H1 (cell line): ENCODE data around the gene MBLAC1. TPM values are rescaled to one million over a fixed set of nuclear protein-coding genes. Genes with fewer than 3 reads are reported as not detected.

Experiments used
- CTCF ChIA-PET: fragments of 300-600 bp; sonication (Branson Sonifier 250); formaldehyde crosslinking; loops from one replicate; lab custom pipeline; 2021; ENCODE audit not compliant: partially characterized antibody; lab: Charles Lee
- POLR2A ChIA-PET: fragments of 300-600 bp; sonication (Branson Sonifier 250); formaldehyde crosslinking; loops from one replicate; lab custom pipeline; 2021; ENCODE audit warnings: inconsistent platforms; ENCODE audit not compliant: partially characterized antibody; lab: Charles Lee
- DNase-seq, 2 experiments: peaks; one replicate each; pipeline versions ENCODE4 v3.0.0 to v3.0.0-alpha.2; 2010 to 2022; ENCODE audit warnings: low spot score in 2 of 2, low read depth in 1 of 2, mixed read lengths in 1 of 2
- FAIRE-seq: peaks from 2 replicates; lab custom pipeline; 2011; peaks lifted over from hg19 to GRCh38; lab: Jason Lieb, UNC
- H2AFZ ChIP-seq: 2 replicates; pipeline ENCODE4 v1.8.1; 2012; ENCODE audit warnings: low read length, inconsistent platforms
- H2AK5ac ChIP-seq: 2 replicates; pipeline ENCODE4 v1.6.1; 2013; ENCODE audit warnings: low read depth, low read length
- H2BK120ac ChIP-seq: replicated peaks from 2 replicates; pipeline ENCODE3; 2013; ENCODE audit warnings: low read depth, low read length, inconsistent platforms
- H2BK12ac ChIP-seq: 2 replicates; pipeline ENCODE4 v1.6.1; 2013; ENCODE audit warnings: low read depth, low read length
- H2BK15ac ChIP-seq: 2 replicates; pipeline ENCODE4 v1.6.1; 2013; ENCODE audit warnings: low read length
- H2BK20ac ChIP-seq: 2 replicates; pipeline ENCODE4 v1.6.1; 2013; ENCODE audit warnings: low read length
- H2BK5ac ChIP-seq: 2 replicates; pipeline ENCODE4 v1.6.1; 2013; ENCODE audit warnings: low read depth, low read length
- H3K14ac ChIP-seq: 2 replicates; pipeline ENCODE4 v1.6.1; 2013; ENCODE audit warnings: inconsistent platforms; ENCODE audit not compliant: insufficient read length
- H3K18ac ChIP-seq: 2 replicates; pipeline ENCODE4 v1.6.1; 2013; ENCODE audit warnings: low read length; ENCODE audit errors: extremely low read depth
- H3K23ac ChIP-seq: 2 replicates; pipeline ENCODE4 v1.6.1; 2013; ENCODE audit warnings: inconsistent platforms; ENCODE audit not compliant: insufficient read length
- H3K23me2 ChIP-seq: 2 replicates; pipeline ENCODE4 v1.6.1; 2013; ENCODE audit warnings: low read depth, low read length
- H3K27ac ChIP-seq: 2 replicates; pipeline ENCODE4 v1.6.1; 2011; ENCODE audit warnings: low read depth, low read length, inconsistent platforms
- H3K27me3 ChIP-seq, 4 experiments: replicated peaks in 1 of 4; 1 replicate in 1 of 4; 2 replicates in 3 of 4; pipeline versions ENCODE4 v1.6.1 to v1.8.1; 2011 to 2013; ENCODE audit warnings: low read length in 3 of 4, mild to moderate bottlenecking in 3 of 4, inconsistent platforms in 2 of 4, mixed read lengths in 2 of 4, moderate library complexity in 1 of 4; ENCODE audit not compliant: control insufficient read depth in 3 of 4, insufficient read depth in 3 of 4; ENCODE audit errors: extremely low read depth in 1 of 4
- H3K36me3 ChIP-seq, 4 experiments: 2 replicates each; pipeline versions ENCODE4 v1.6.1 to v1.8.1; 2011 to 2013; ENCODE audit warnings: mild to moderate bottlenecking in 4 of 4, low read length in 3 of 4, moderate library complexity in 2 of 4, control low read depth in 1 of 4, inconsistent platforms in 1 of 4; ENCODE audit not compliant: insufficient read depth in 4 of 4, control insufficient read depth in 2 of 4
- H3K4ac ChIP-seq: replicated peaks from 2 replicates; pipeline ENCODE3; 2013; ENCODE audit warnings: low read length, low read depth, mixed read lengths, inconsistent platforms; ENCODE audit not compliant: insufficient read length
- H3K4me1 ChIP-seq, 4 experiments: replicated peaks in 1 of 4; 1 replicate in 1 of 4; 2 replicates in 3 of 4; pipeline versions ENCODE4 v1.6.1 to v1.8.1; 2011 to 2013; ENCODE audit warnings: low read length in 3 of 4, inconsistent platforms in 2 of 4, mixed read lengths in 1 of 4; ENCODE audit not compliant: insufficient read depth in 4 of 4, control insufficient read depth in 3 of 4
- H3K4me2 ChIP-seq, 2 experiments: 2 replicates each; pipeline versions ENCODE4 v1.6.1 to v1.8.1; 2011 to 2013; ENCODE audit warnings: low read depth in 2 of 2, low read length in 2 of 2, control low read depth in 1 of 2, inconsistent platforms in 1 of 2, mild to moderate bottlenecking in 1 of 2; ENCODE audit not compliant: insufficient read depth in 1 of 2
- H3K4me3 ChIP-seq, 4 experiments: fragments of 200-600, 300-600 bp in 1 of 4; sonication (generic), shearing (Covaris generic), sonication (Bioruptor Twin) in 1 of 4; 2 replicates each; pipeline versions ENCODE4 v1.5.1 to v1.8.1; 2011 to 2016; ENCODE audit warnings: low read length in 4 of 4, low read depth in 3 of 4, control low read depth in 2 of 4, inconsistent platforms in 2 of 4, mild to moderate bottlenecking in 2 of 4, mixed read lengths in 1 of 4, moderate library complexity in 1 of 4; ENCODE audit not compliant: insufficient read depth in 2 of 4; ENCODE audit errors: extremely low read depth in 1 of 4
- H3K56ac ChIP-seq: replicated peaks from 2 replicates; pipeline ENCODE3; 2013; ENCODE audit warnings: low read depth, mild to moderate bottlenecking, mixed read lengths, low read length, inconsistent platforms; ENCODE audit not compliant: insufficient read length
- H3K79me1 ChIP-seq: 2 replicates; pipeline ENCODE4 v1.6.1; 2013; ENCODE audit warnings: low read depth, low read length, control low read depth
- H3K79me2 ChIP-seq, 2 experiments: 2 replicates each; pipeline versions ENCODE4 v1.6.1 to v1.8.1; 2012 to 2013; ENCODE audit warnings: low read length in 2 of 2, mild to moderate bottlenecking in 2 of 2, inconsistent platforms in 1 of 2; ENCODE audit not compliant: insufficient read depth in 2 of 2, control insufficient read depth in 1 of 2
- H3K9ac ChIP-seq, 4 experiments: replicated peaks in 1 of 4; 1 replicate in 1 of 4; 2 replicates in 3 of 4; pipeline versions ENCODE4 v1.6.1 to v1.8.1; 2011 to 2013; ENCODE audit warnings: low read depth in 3 of 4, low read length in 3 of 4, control low read depth in 2 of 4, mild to moderate bottlenecking in 2 of 4, moderate library complexity in 2 of 4, inconsistent platforms in 1 of 4; ENCODE audit errors: extremely low read depth in 1 of 4
- H3K9me3 ChIP-seq, 2 experiments: 2 replicates each; pipeline versions ENCODE4 v1.6.1 to v1.8.1; 2012 to 2013; ENCODE audit warnings: mild to moderate bottlenecking in 2 of 2, moderate library complexity in 2 of 2, control low read depth in 1 of 2, inconsistent platforms in 1 of 2, low read depth in 1 of 2, low read length in 1 of 2, mixed read lengths in 1 of 2; ENCODE audit not compliant: insufficient read depth in 2 of 2
- H4K20me1 ChIP-seq, 2 experiments: replicated peaks in 1 of 2; 2 replicates each; pipeline versions ENCODE3 to v1.8.1; 2011 to 2013; ENCODE audit warnings: inconsistent platforms in 2 of 2, low read length in 2 of 2, mild to moderate bottlenecking in 1 of 2; ENCODE audit not compliant: insufficient read depth in 2 of 2, control insufficient read depth in 1 of 2
- H4K5ac ChIP-seq: 2 replicates; pipeline ENCODE4 v1.6.1; 2013; ENCODE audit warnings: low read length, low read depth, mixed read lengths, inconsistent platforms; ENCODE audit not compliant: insufficient read length
- H4K8ac ChIP-seq: 2 replicates; pipeline ENCODE4 v1.8.0; 2013; ENCODE audit warnings: mild to moderate bottlenecking, moderate library complexity, low read length, inconsistent platforms; ENCODE audit not compliant: insufficient read depth; ENCODE audit errors: extremely low read depth
- H4K91ac ChIP-seq: replicated peaks from 2 replicates; pipeline ENCODE3; 2013; ENCODE audit warnings: low read length, mixed read lengths, inconsistent platforms; ENCODE audit not compliant: insufficient read length
- BRCA1 ChIP-seq: IDR thresholded peaks from 2 replicates; pipeline ENCODE4 v1.6.1; 2012; ENCODE audit warnings: low read depth, low read length, improper control_type of control experiment
- CBX8 ChIP-seq: fragments of 300-800, 300-1000 bp; sonication (generic); IDR thresholded peaks from 2 replicates; pipeline ENCODE4 v1.7.1; 2016; ENCODE audit warnings: low read depth, low read length, borderline replicate concordance
- CHD2 ChIP-seq: IDR thresholded peaks from 2 replicates; pipeline ENCODE4 v1.6.1; 2012; ENCODE audit warnings: low read length, improper control_type of control experiment
- GTF2F1 ChIP-seq: IDR thresholded peaks from 2 replicates; pipeline ENCODE4 v1.6.1; 2012; ENCODE audit warnings: low read depth, low read length, improper control_type of control experiment, borderline replicate concordance
- NANOG ChIP-seq: IDR thresholded peaks from 2 replicates; pipeline ENCODE4 v1.6.1; 2011; ENCODE audit warnings: low read length, low read depth, mild to moderate bottlenecking, inconsistent platforms; ENCODE audit not compliant: insufficient read depth, poor library complexity, severe bottlenecking
- PHF8 ChIP-seq: fragments of 200-600 bp; sonication (generic); conservative IDR thresholded peaks from 2 replicates; pipeline ENCODE4 v1.7.1; 2012; ENCODE audit warnings: low read depth, mild to moderate bottlenecking, inconsistent platforms, low read length, moderate library complexity
- POU5F1 ChIP-seq: IDR thresholded peaks from 2 replicates; pipeline ENCODE4 v1.6.1; 2011; ENCODE audit warnings: low read depth, mild to moderate bottlenecking, low read length, moderate library complexity
- SIX5 ChIP-seq: IDR thresholded peaks from 2 replicates; pipeline ENCODE4 v1.6.1; 2011; ENCODE audit warnings: mild to moderate bottlenecking, low read depth, low read length
- SP2 ChIP-seq: IDR thresholded peaks from 2 replicates; pipeline ENCODE4 v1.6.1; 2012; ENCODE audit warnings: mild to moderate bottlenecking, low read length, inconsistent platforms
- WGBS, 2 experiments: shearing (Covaris generic) in 1 of 2; methylation state at CpG; one replicate each; pipeline versions ENCODE4 v1.1.6 to v1.1.7; 2013 to 2015; ENCODE audit warnings: low lambda C conversion rate in 2 of 2, mixed read lengths in 2 of 2, inconsistent platforms in 1 of 2, low coverage in 1 of 2, missing lambda C conversion rate in 1 of 2; ENCODE audit not compliant: insufficient replicate concordance in 2 of 2, insufficient coverage in 1 of 2, insufficient read length in 1 of 2; ENCODE audit errors: extremely low coverage in 1 of 2, missing lambda C conversion rate in 1 of 2; 5-methylcytosine and 5-hydroxymethylcytosine counted together
- polyA plus RNA-seq, 7 experiments: library from polyadenylated mRNA; depleted of rRNA in 3 of 7; stranded (reverse) in 5 of 7; unstranded in 2 of 7; fragments of >200 nt in 5 of 7; fragments of 200-250 nt in 2 of 7; gene quantifications; 1 replicate in 5 of 7; 2 replicates in 1 of 7; 4 replicates in 1 of 7; pipeline versions ENCODE4 v1.2.1 to v1.2.3, GENCODE V29; 2011 to 2013; ENCODE audit warnings: missing spikeins in 2 of 7, mixed read lengths in 2 of 7
- total RNA-seq: library from RNA; stranded (reverse); fragmentation: NEBNext Ultra II Directional; extraction: Animal tissue kit (Norgen Biotek cat#: 25700); gene quantifications from 2 replicates; pipeline ENCODE4 v1.2.1, GENCODE V29; 2021

MBLAC1 gene
- total and polyA plus RNA-seq, 2 of the 8 experiments (the other 6 are each of a cell fraction or from before 2014, with no cell fraction given), result 1.00 to 1.7 TPM

- no peak overlapping the region for H2BK15ac ChIP-seq
- H3K27ac ChIP-seq, result no peak overlapping the region
- H2BK12ac ChIP-seq, result no peak overlapping the region
- no peaks in the 10 kb centered on the region for H3K36me3 ChIP-seq
- H2BK20ac ChIP-seq, result no peak overlapping the region
- H4K8ac ChIP-seq, result no peak overlapping the region
- no peak overlapping the region for H3K4me2 ChIP-seq
- H2BK120ac ChIP-seq, result no peak overlapping the region
- no peaks in the 10 kb centered on the region for H3K23me2 ChIP-seq
- FAIRE-seq, result no peak
- TF ChIP-seq SP2, result no peak
- TF ChIP-seq PHF8, result no peak
- TF ChIP-seq SIX5, result no peak
- TF ChIP-seq CBX8, result no peak
- TF ChIP-seq GTF2F1, result no peak
- TF ChIP-seq CHD2, result no peak
- no peak for TF ChIP-seq POU5F1
- TF ChIP-seq BRCA1, result no peak
- no peak for TF ChIP-seq NANOG
- H3K79me1 ChIP-seq, result no peaks in the 10 kb centered on the region
- no peak overlapping the region for H3K4ac ChIP-seq
- no peaks in the 10 kb centered on the region for H3K79me2 ChIP-seq
- peaks cover 0 to 2% (median 0%) of the 10 kb centered on the region in 4 experiments; a peak in 1 of 7 replicates for H3K4me1 ChIP-seq
- H3K56ac ChIP-seq, result no peak overlapping the region
- 86% methylated on average over 3 of the region's 3 CpGs; no CpG with 5 or more reads in 1 of the 2 experiments for WGBS, 2 experiments
- no peak for DNase-seq
- H3K14ac ChIP-seq, result no peak overlapping the region
- H4K5ac ChIP-seq, result no peak overlapping the region
- H4K20me1 ChIP-seq, result no peaks in the 10 kb centered on the region
- H3K9me3 ChIP-seq, result no peaks in the 10 kb centered on the region
- no peak overlapping the region for H3K23ac ChIP-seq
- ChIA-PET CTCF (interaction anchor here (0.5 to 10.2 kb wide), 5 partner anchors 9 to 1397 kb away, joined by 3 to 108 read pairs (median 3); no protein-coding TSS in a partner anchor), POLR2A (interaction anchor here (0.6 to 1.3 kb wide), 4 partner anchors 10 to 658 kb away, joined by 3 to 9 read pairs (median 3); partner anchors contain the start of genes AP4M1 and MCM7)
- H2BK5ac ChIP-seq, result no peak overlapping the region
- H4K91ac ChIP-seq, result no peak overlapping the region
- H2AFZ ChIP-seq, result no peak overlapping the region
- no peak overlapping the region for H2AK5ac ChIP-seq
- H3K9ac ChIP-seq, result no peak overlapping the region
- no peak overlapping the region for H3K4me3 ChIP-seq
- H3K18ac ChIP-seq, result no peak overlapping the region
- no peaks in the 10 kb centered on the region for H3K27me3 ChIP-seq
These were observed 15.7 kb downstream of the MBLAC1 start for GRCh38 chr7:100142461-100142860.
